Activated CD4-positive, alpha-beta T cell treated with anti-CD3 and anti-CD28 coated beads for 36 hours (primary cell): ENCODE data around the gene CHST3. TPM values are rescaled to one million over a fixed set of nuclear protein-coding genes. Genes with fewer than 3 reads are reported as not detected.

Experiments
- ATAC-seq: fragments of 200-7000 bp; cut with Tn5 transposase; one replicate; pipeline ENCODE4 v1.10.0; 2021; ENCODE audit warnings: mild to moderate bottlenecking, moderate library complexity
- CTCF ChIA-PET: fragments of 350-600 bp; sonication (Branson Sonifier 250); formaldehyde crosslinking; loops from one replicate; lab custom pipeline; 2021; ENCODE audit warnings: antibody characterized with exemption; lab: Charles Lee
- POLR2A ChIA-PET: fragments of 350-600 bp; sonication (Branson Sonifier 250); formaldehyde crosslinking; loops from one replicate; lab custom pipeline; 2021; ENCODE audit warnings: antibody characterized with exemption, inconsistent platforms; lab: Charles Lee
- DNase-seq: peaks from one replicate; pipeline ENCODE4 v3.0.0-alpha.2; 2020
- H3K27ac Mint-ChIP-seq: one replicate; pipeline ENCODE4 v1.8.0; 2021; ENCODE audit warnings: mixed read lengths
- H3K27me3 Mint-ChIP-seq: one replicate; pipeline ENCODE4 v1.8.0; 2021; ENCODE audit warnings: mixed read lengths
- H3K36me3 Mint-ChIP-seq: one replicate; pipeline ENCODE4 v1.8.0; 2021; ENCODE audit warnings: low read depth, mixed read lengths
- H3K4me1 Mint-ChIP-seq: one replicate; pipeline ENCODE4 v1.8.0; 2021; ENCODE audit warnings: mixed read lengths
- H3K4me3 Mint-ChIP-seq: one replicate; pipeline ENCODE4 v1.8.0; 2021; ENCODE audit warnings: mild to moderate bottlenecking, moderate library complexity, mixed read lengths
- H3K9me3 Mint-ChIP-seq: one replicate; pipeline ENCODE4 v1.8.0; 2021; ENCODE audit warnings: low read depth, mixed read lengths
- intact Hi-C, 2 experiments: fragments of 100-400 bp; cut with DNase I in 1 of 2; cut with micrococcal nuclease in 1 of 2; formaldehyde crosslinking; loops; one replicate each; pipeline versions ENCODE4 v1.14.2 to v1.15.1; 2022 to 2024; cut with DNase I, micrococcal nuclease
- total RNA-seq, 2 experiments: library from RNA; stranded (reverse); gene quantifications; one replicate each; pipeline ENCODE4 v1.2.3, GENCODE V29; 2021

CHST3 gene
- total RNA-seq, 2 experiments from 2014 or later: 0.46 to 0.47 TPM

GRCh38 chr10:72008096-72008981 lies 44.1 kb downstream of the CHST3 start:
- intact Hi-C loops: no loop called here
- Mint-ChIP-seq H3K27me3 (no peaks in the 10 kb centered on the region), H3K9me3 (no peaks in the 10 kb centered on the region), H3K27ac (no peak overlapping the region), H3K4me3 (no peak overlapping the region), H3K36me3 (no peaks in the 10 kb centered on the region), H3K4me1 (no peaks in the 10 kb centered on the region)
- CTCF ChIA-PET: interaction anchor here (1.0 kb wide), 1 partner anchor 112 kb away, joined by 3 read pairs; no protein-coding TSS in a partner anchor
- ATAC-seq (no peak), DNase-seq (no peak)
- POLR2A ChIA-PET: no interaction called here

- ATAC-seq (no peak), DNase-seq (no peak)
- H3K9me3 Mint-ChIP-seq: no peaks in the 10 kb centered on the region
- H3K36me3 Mint-ChIP-seq: no peaks in the 10 kb centered on the region
- no peaks in the 10 kb centered on the region for H3K27me3 Mint-ChIP-seq
- CTCF ChIA-PET: interaction anchor here (1.0 kb wide), 1 partner anchor 112 kb away, joined by 3 read pairs; no protein-coding TSS in a partner anchor
- H3K4me3 Mint-ChIP-seq: no peak overlapping the region
- no peaks in the 10 kb centered on the region for H3K4me1 Mint-ChIP-seq
- no peak overlapping the region for H3K27ac Mint-ChIP-seq
- intact Hi-C loops: no loop called here
- POLR2A ChIA-PET: no interaction called here
Measured at GRCh38 chr10:72009051-72009424, 44.8 kb downstream of the CHST3 start.

- ATAC-seq (no peak), DNase-seq (no peak)
- intact Hi-C loops: no loop called here
- Mint-ChIP-seq H3K9me3 (no peaks in the 10 kb centered on the region), H3K27me3 (no peaks in the 10 kb centered on the region), H3K4me3 (no peak overlapping the region), H3K4me1 (no peaks in the 10 kb centered on the region), H3K36me3 (no peaks in the 10 kb centered on the region), H3K27ac (no peak overlapping the region)
- CTCF ChIA-PET: interaction anchor here (1.0 kb wide), 1 partner anchor 113 kb away, joined by 3 read pairs; no protein-coding TSS in a partner anchor
- POLR2A ChIA-PET: no interaction called here
Measured at GRCh38 chr10:72009425-72010081, 45.4 kb downstream of the CHST3 start.

GRCh38 chr10:72010234-72010973 lies 46.2 kb downstream of the CHST3 start:
- POLR2A ChIA-PET: no interaction called here
- H3K9me3 Mint-ChIP-seq: no peaks in the 10 kb centered on the region
- ATAC-seq (no peak), DNase-seq (no peak)
- no peak overlapping the region for H3K4me3 Mint-ChIP-seq
- H3K4me1 Mint-ChIP-seq: no peaks in the 10 kb centered on the region
- H3K36me3 Mint-ChIP-seq: no peaks in the 10 kb centered on the region
- no peak overlapping the region for H3K27ac Mint-ChIP-seq
- intact Hi-C loops: no loop called here
- H3K27me3 Mint-ChIP-seq: no peaks in the 10 kb centered on the region
- CTCF ChIA-PET: no interaction called here

GRCh38 chr10:72011016-72011415 lies 46.8 kb downstream of the CHST3 start:
- Mint-ChIP-seq H3K36me3 (no peaks in the 10 kb centered on the region), H3K27ac (no peak overlapping the region), H3K4me1 (no peaks in the 10 kb centered on the region), H3K27me3 (no peaks in the 10 kb centered on the region), H3K4me3 (no peak overlapping the region), H3K9me3 (no peaks in the 10 kb centered on the region)
- intact Hi-C loops: no loop called here
- CTCF ChIA-PET: no interaction called here
- ATAC-seq (no peak), DNase-seq (no peak)
- POLR2A ChIA-PET: no interaction called here

GRCh38 chr10:72011468-72011867 lies 47.3 kb downstream of the CHST3 start:
- ATAC-seq (no peak), DNase-seq (no peak)
- ChIA-PET CTCF (no interaction called here), POLR2A (no interaction called here)
- H3K4me1 Mint-ChIP-seq: no peaks in the 10 kb centered on the region
- no peak overlapping the region for H3K27ac Mint-ChIP-seq
- H3K27me3 Mint-ChIP-seq: no peaks in the 10 kb centered on the region
- H3K9me3 Mint-ChIP-seq: no peaks in the 10 kb centered on the region
- intact Hi-C loops: no loop called here
- H3K4me3 Mint-ChIP-seq: no peak overlapping the region
- H3K36me3 Mint-ChIP-seq: no peaks in the 10 kb centered on the region

GRCh38 chr10:72011976-72012512 lies 47.8 kb downstream of the CHST3 start:
- ATAC-seq (no peak), DNase-seq (no peak)
- Mint-ChIP-seq H3K9me3 (no peaks in the 10 kb centered on the region), H3K4me1 (no peaks in the 10 kb centered on the region), H3K4me3 (no peak overlapping the region), H3K36me3 (no peaks in the 10 kb centered on the region), H3K27ac (no peak overlapping the region), H3K27me3 (no peaks in the 10 kb centered on the region)
- intact Hi-C loops: no loop called here
- ChIA-PET POLR2A (no interaction called here), CTCF (interaction anchor here (1.2 kb wide), 1 partner anchor 116 kb away, joined by 5 read pairs; no protein-coding TSS in a partner anchor)

GRCh38 chr10:72012796-72013195 lies 48.6 kb downstream of the CHST3 start:
- H3K27me3 Mint-ChIP-seq: no peaks in the 10 kb centered on the region
- intact Hi-C loops: no loop called here
- no peak overlapping the region for H3K27ac Mint-ChIP-seq
- H3K36me3 Mint-ChIP-seq: no peaks in the 10 kb centered on the region
- ChIA-PET POLR2A (no interaction called here), CTCF (interaction anchor here (1.2 kb wide), 1 partner anchor 116 kb away, joined by 5 read pairs; no protein-coding TSS in a partner anchor)
- H3K9me3 Mint-ChIP-seq: no peaks in the 10 kb centered on the region
- ATAC-seq (no peak), DNase-seq (no peak)
- no peak overlapping the region for H3K4me3 Mint-ChIP-seq
- no peaks in the 10 kb centered on the region for H3K4me1 Mint-ChIP-seq

GRCh38 chr10:72013202-72013945 lies 49.2 kb downstream of the CHST3 start:
- no peak overlapping the region for H3K27ac Mint-ChIP-seq
- H3K4me1 Mint-ChIP-seq: no peaks in the 10 kb centered on the region
- H3K36me3 Mint-ChIP-seq: no peaks in the 10 kb centered on the region
- no peaks in the 10 kb centered on the region for H3K9me3 Mint-ChIP-seq
- H3K4me3 Mint-ChIP-seq: no peak overlapping the region
- ChIA-PET CTCF (interaction anchor here (0.8 kb wide), 1 partner anchor 117 kb away, joined by 4 read pairs; no protein-coding TSS in a partner anchor), POLR2A (no interaction called here)
- intact Hi-C loops: no loop called here
- no peak for DNase-seq
- no peak for ATAC-seq
- no peaks in the 10 kb centered on the region for H3K27me3 Mint-ChIP-seq

GRCh38 chr10:72014197-72014596 lies 50.0 kb downstream of the CHST3 start:
- Mint-ChIP-seq H3K36me3 (no peaks in the 10 kb centered on the region), H3K27ac (no peak overlapping the region), H3K4me3 (no peak overlapping the region), H3K27me3 (no peaks in the 10 kb centered on the region), H3K4me1 (no peaks in the 10 kb centered on the region), H3K9me3 (no peaks in the 10 kb centered on the region)
- intact Hi-C loops: no loop called here
- CTCF ChIA-PET: interaction anchor here (0.8 kb wide), 1 partner anchor 118 kb away, joined by 4 read pairs; no protein-coding TSS in a partner anchor
- DNase-seq (no peak), ATAC-seq (no peak)
- POLR2A ChIA-PET: no interaction called here
